Measurements from ENCODE around the gene NGDN.
"Not testable (repeated sequence)": the region's sequence is repeated elsewhere in the genome, so short reads cannot be mapped to it uniquely, and the experiment has no call there.

Gene NGDN

GRCh38 chr14:23438101-23438971 is 31.2 kb upstream of the NGDN start:
- in situ Hi-C loops (cut with MboI; ENCODE audit: low sequenced_read_pairs), result no loop called here

- in situ Hi-C loops (cut with MboI; ENCODE audit: low sequenced_read_pairs), result no loop called here
Observed at GRCh38 chr14:23439107-23439835, 30.2 kb upstream of the NGDN start.

GRCh38 chr14:23441076-23441475 is 28.4 kb upstream of the NGDN start:
- in situ Hi-C loops (cut with MboI; ENCODE audit: low sequenced_read_pairs), result no loop called here

- in situ Hi-C loops (cut with MboI; ENCODE audit: low sequenced_read_pairs), result no loop called here
Observed at GRCh38 chr14:23442721-23443356, 26.7 kb upstream of the NGDN start.

- in situ Hi-C loops (cut with MboI; ENCODE audit: low sequenced_read_pairs), result no loop called here
Observed at GRCh38 chr14:23443411-23443812, 26.1 kb upstream of the NGDN start.

- in situ Hi-C loops (cut with MboI; ENCODE audit: low sequenced_read_pairs), result no loop called here
Observed at GRCh38 chr14:23443881-23444280, 25.6 kb upstream of the NGDN start.

- in situ Hi-C loops (cut with MboI; ENCODE audit: low sequenced_read_pairs), result no loop called here
Observed at GRCh38 chr14:23444314-23444713, 25.2 kb upstream of the NGDN start.

- in situ Hi-C loops (cut with MboI; ENCODE audit: low sequenced_read_pairs), result no loop called here
Observed at GRCh38 chr14:23445773-23446172, 23.7 kb upstream of the NGDN start.

GRCh38 chr14:23446291-23446851 is 23.1 kb upstream of the NGDN start:
- in situ Hi-C loops (cut with MboI; ENCODE audit: low sequenced_read_pairs), result no loop called here

- in situ Hi-C loops (cut with MboI; ENCODE audit: low sequenced_read_pairs), result no loop called here
Observed at GRCh38 chr14:23447361-23448350, 21.8 kb upstream of the NGDN start.

GRCh38 chr14:23449314-23449713 is 20.2 kb upstream of the NGDN start:
- in situ Hi-C loops (cut with MboI; ENCODE audit: low sequenced_read_pairs), result no loop called here

GRCh38 chr14:23450379-23450778 is 19.1 kb upstream of the NGDN start:
- in situ Hi-C loops (cut with MboI; ENCODE audit: low sequenced_read_pairs), result no loop called here

GRCh38 chr14:23452237-23452636 is 17.3 kb upstream of the NGDN start:
- in situ Hi-C loops (cut with MboI; ENCODE audit: low sequenced_read_pairs), result no loop called here

GRCh38 chr14:23454445-23454856 is 15.1 kb upstream of the NGDN start:
- in situ Hi-C loops (cut with MboI; ENCODE audit: low sequenced_read_pairs), result no loop called here

GRCh38 chr14:23456883-23457586 is 12.5 kb upstream of the NGDN start:
- in situ Hi-C loops (cut with MboI; ENCODE audit: low sequenced_read_pairs), result not testable (repeated sequence)

- in situ Hi-C loops (cut with MboI; ENCODE audit: low sequenced_read_pairs), result no loop called here
Observed at GRCh38 chr14:23457587-23458445, 11.7 kb upstream of the NGDN start.

GRCh38 chr14:23460960-23461359 is 8.5 kb upstream of the NGDN start:
- in situ Hi-C loops (cut with MboI; ENCODE audit: low sequenced_read_pairs), result no loop called here

GRCh38 chr14:23464700-23465099 is 4.8 kb upstream of the NGDN start:
- in situ Hi-C loops (cut with MboI; ENCODE audit: low sequenced_read_pairs), result no loop called here

GRCh38 chr14:23465261-23465660 is 4.2 kb upstream of the NGDN start:
- in situ Hi-C loops (cut with MboI; ENCODE audit: low sequenced_read_pairs), result no loop called here
